Panc1 (cell line): Measurements from ENCODE around the gene MAP3K4. TPM values are rescaled to one million over a fixed set of nuclear protein-coding genes. Genes with fewer than 3 reads are reported as not detected.

Source experiments
- ATAC-seq: fragments of 200-7000 bp; cut with Tn5 transposase; 2 replicates; pipeline ENCODE4 v1.9.1; 2020; ENCODE audit warnings: mild to moderate bottlenecking, moderate library complexity
- BruUV-seq: library from RNA; stranded (reverse); fragments of 400-500 nt; replicated peaks from 2 replicates; lab custom pipeline; 2021; lab: Mats Ljungman, UMichigan
- CTCF ChIA-PET: fragments of 300-600 bp; sonication (Branson Sonifier 250); formaldehyde crosslinking; loops from one replicate; lab custom pipeline; 2022; ENCODE audit warnings: antibody characterized with exemption; lab: Charles Lee
- POLR2A ChIA-PET: fragments of 300-600 bp; sonication (Branson Sonifier 250); formaldehyde crosslinking; loops from one replicate; lab custom pipeline; 2022; ENCODE audit warnings: antibody characterized with exemption; lab: Charles Lee
- DNase-seq: peaks from one replicate; pipeline ENCODE4 v3.0.0-alpha.2; 2010; ENCODE audit warnings: low read depth, low spot score
- H3K27ac ChIP-seq: 2 replicates; pipeline ENCODE4 v1.5.1; 2011; ENCODE audit warnings: mild to moderate bottlenecking, low read length, inconsistent platforms
- H3K27me3 ChIP-seq: fragments of 200-500 bp; sonication (Bioruptor generic); 2 replicates; pipeline ENCODE4 v1.6.0; 2014; ENCODE audit warnings: low read length, inconsistent platforms; ENCODE audit not compliant: control insufficient read depth, insufficient read depth
- H3K36me3 ChIP-seq: fragments of 200-500 bp; sonication (Bioruptor generic); 2 replicates; pipeline ENCODE4 v1.5.1; 2014; ENCODE audit warnings: inconsistent platforms, mild to moderate bottlenecking, low read length, moderate library complexity; ENCODE audit not compliant: control insufficient read depth, insufficient read depth
- H3K4me1 ChIP-seq: 2 replicates; pipeline ENCODE4 v1.5.1; 2011; ENCODE audit warnings: inconsistent platforms, mild to moderate bottlenecking, low read length, moderate library complexity; ENCODE audit not compliant: control insufficient read depth, insufficient read depth
- H3K4me3 ChIP-seq, 2 experiments: 2 replicates each; pipeline ENCODE4 v1.5.1; 2011 to 2012; ENCODE audit warnings: low read depth in 2 of 2, low read length in 2 of 2, mild to moderate bottlenecking in 2 of 2, inconsistent platforms in 1 of 2, moderate library complexity in 1 of 2
- H3K9me3 ChIP-seq: fragments of 200-500 bp; sonication (Bioruptor generic); 2 replicates; pipeline ENCODE4 v1.5.1; 2014; ENCODE audit warnings: low read depth, mild to moderate bottlenecking, inconsistent platforms, low read length, moderate library complexity; ENCODE audit not compliant: control insufficient read depth, insufficient read depth
- POLR2AphosphoS5 ChIP-seq: IDR thresholded peaks from 2 replicates; pipeline ENCODE4 v1.6.1; 2012; ENCODE audit warnings: mild to moderate bottlenecking, low read depth, low read length, moderate library complexity
- SIN3A ChIP-seq: IDR thresholded peaks from 2 replicates; pipeline ENCODE4 v1.6.1; 2012; ENCODE audit warnings: low read depth, mild to moderate bottlenecking, low read length, moderate library complexity, borderline replicate concordance; ENCODE audit not compliant: insufficient read depth
- TCF7L2 ChIP-seq: IDR thresholded peaks from 2 replicates; pipeline ENCODE4 v1.6.1; 2011; ENCODE audit warnings: mild to moderate bottlenecking, low read depth, low read length, inconsistent platforms
- in situ Hi-C: cut with HindIII; loops from 2 replicates; pipeline ENCODE4 v1.10.0; 2016; ENCODE audit warnings: low sequenced_read_pairs, low pct_unique_long_range_greater_than_20kb
- intact Hi-C: fragments of 100-400 bp; cut with micrococcal nuclease; formaldehyde crosslinking; loops from one replicate; pipeline ENCODE4 v1.10.0; 2022; ENCODE audit not compliant: unreplicated experiment
- total RNA-seq: library from RNA; stranded (reverse); gene quantifications from one replicate; pipeline ENCODE4 v1.2.1, GENCODE V29; 2021; ENCODE audit not compliant: unreplicated experiment
- TF ChIP-seq, protein P1 (sequence below), 2 experiments: IDR thresholded peaks; 2 replicates each; pipeline ENCODE4 v1.6.1; 2011 to 2012; ENCODE audit warnings: low read depth in 2 of 2, control low read depth in 1 of 2, low read length in 1 of 2, mild to moderate bottlenecking in 1 of 2, moderate library complexity in 1 of 2; ENCODE audit not compliant: insufficient read depth in 1 of 2
- TF ChIP-seq, protein P2 (sequence below): fragments of 450-650 bp; IDR thresholded peaks from 2 replicates; pipeline ENCODE4 v1.5.1; 2017; ENCODE audit warnings: mild to moderate bottlenecking

MAP3K4 gene
- total RNA-seq, 1 experiment from 2014 or later, result 49.3 TPM

- ChIA-PET CTCF (no interaction called here), POLR2A (no interaction called here)
- TF ChIP-seq SIN3A (no peak), TCF7L2 (no peak), POLR2AphosphoS5 (no peak)
- TF ChIP-seq, protein P1, sequence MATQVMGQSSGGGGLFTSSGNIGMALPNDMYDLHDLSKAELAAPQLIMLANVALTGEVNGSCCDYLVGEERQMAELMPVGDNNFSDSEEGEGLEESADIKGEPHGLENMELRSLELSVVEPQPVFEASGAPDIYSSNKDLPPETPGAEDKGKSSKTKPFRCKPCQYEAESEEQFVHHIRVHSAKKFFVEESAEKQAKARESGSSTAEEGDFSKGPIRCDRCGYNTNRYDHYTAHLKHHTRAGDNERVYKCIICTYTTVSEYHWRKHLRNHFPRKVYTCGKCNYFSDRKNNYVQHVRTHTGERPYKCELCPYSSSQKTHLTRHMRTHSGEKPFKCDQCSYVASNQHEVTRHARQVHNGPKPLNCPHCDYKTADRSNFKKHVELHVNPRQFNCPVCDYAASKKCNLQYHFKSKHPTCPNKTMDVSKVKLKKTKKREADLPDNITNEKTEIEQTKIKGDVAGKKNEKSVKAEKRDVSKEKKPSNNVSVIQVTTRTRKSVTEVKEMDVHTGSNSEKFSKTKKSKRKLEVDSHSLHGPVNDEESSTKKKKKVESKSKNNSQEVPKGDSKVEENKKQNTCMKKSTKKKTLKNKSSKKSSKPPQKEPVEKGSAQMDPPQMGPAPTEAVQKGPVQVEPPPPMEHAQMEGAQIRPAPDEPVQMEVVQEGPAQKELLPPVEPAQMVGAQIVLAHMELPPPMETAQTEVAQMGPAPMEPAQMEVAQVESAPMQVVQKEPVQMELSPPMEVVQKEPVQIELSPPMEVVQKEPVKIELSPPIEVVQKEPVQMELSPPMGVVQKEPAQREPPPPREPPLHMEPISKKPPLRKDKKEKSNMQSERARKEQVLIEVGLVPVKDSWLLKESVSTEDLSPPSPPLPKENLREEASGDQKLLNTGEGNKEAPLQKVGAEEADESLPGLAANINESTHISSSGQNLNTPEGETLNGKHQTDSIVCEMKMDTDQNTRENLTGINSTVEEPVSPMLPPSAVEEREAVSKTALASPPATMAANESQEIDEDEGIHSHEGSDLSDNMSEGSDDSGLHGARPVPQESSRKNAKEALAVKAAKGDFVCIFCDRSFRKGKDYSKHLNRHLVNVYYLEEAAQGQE (IDR thresholded peaks at IDR 0.05; ENCODE audit: insufficient read depth in 1 of 2, low read depth in 2 of 2, low read length in 1 of 2), result no peak
- TF ChIP-seq, protein P2, sequence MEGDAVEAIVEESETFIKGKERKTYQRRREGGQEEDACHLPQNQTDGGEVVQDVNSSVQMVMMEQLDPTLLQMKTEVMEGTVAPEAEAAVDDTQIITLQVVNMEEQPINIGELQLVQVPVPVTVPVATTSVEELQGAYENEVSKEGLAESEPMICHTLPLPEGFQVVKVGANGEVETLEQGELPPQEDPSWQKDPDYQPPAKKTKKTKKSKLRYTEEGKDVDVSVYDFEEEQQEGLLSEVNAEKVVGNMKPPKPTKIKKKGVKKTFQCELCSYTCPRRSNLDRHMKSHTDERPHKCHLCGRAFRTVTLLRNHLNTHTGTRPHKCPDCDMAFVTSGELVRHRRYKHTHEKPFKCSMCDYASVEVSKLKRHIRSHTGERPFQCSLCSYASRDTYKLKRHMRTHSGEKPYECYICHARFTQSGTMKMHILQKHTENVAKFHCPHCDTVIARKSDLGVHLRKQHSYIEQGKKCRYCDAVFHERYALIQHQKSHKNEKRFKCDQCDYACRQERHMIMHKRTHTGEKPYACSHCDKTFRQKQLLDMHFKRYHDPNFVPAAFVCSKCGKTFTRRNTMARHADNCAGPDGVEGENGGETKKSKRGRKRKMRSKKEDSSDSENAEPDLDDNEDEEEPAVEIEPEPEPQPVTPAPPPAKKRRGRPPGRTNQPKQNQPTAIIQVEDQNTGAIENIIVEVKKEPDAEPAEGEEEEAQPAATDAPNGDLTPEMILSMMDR, result no peak
- no peaks in the 10 kb centered on the region for H3K27me3 ChIP-seq
- H3K36me3 ChIP-seq, result peaks cover 2% of the 10 kb centered on the region; the same call in 1 of the 2 replicates
- no peak for DNase-seq
- no peak overlapping the region for H3K27ac ChIP-seq
- H3K9me3 ChIP-seq, result no peaks in the 10 kb centered on the region
- H3K4me1 ChIP-seq, result no peaks in the 10 kb centered on the region
- intact Hi-C loops (no loop called here), in situ Hi-C loops (no loop called here)
- no peak for ATAC-seq
- no peak overlapping the region for H3K4me3 ChIP-seq
- BruUV-seq, result no TSS peak
Measured at GRCh38 chr6:161041274-161041673, 49.7 kb downstream of the MAP3K4 start.

DNA sequence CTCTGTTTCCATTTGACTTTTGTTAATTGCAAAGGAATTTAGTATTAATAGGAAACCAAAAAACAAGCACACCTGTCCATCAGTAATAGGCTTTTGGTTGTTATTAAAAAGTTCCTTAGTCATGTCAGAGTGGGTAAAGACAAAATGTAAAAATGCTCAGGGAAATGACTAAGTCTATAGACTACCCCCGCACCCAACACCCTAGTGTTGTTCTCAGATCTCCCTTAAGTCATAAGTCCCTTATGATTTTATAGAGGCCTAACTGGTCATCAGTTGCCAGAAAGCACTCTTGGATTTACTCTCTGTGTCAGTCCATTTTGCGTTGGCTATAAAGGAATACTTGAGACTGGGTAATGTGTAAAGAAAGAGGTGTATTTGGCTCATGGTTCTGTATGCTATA lies 52.8 kb downstream of the MAP3K4 start:
- Histone ChIP-seq H3K27me3 (no peaks in the 10 kb centered on the region), H3K4me3 (no peak overlapping the region), H3K27ac (no peak overlapping the region), H3K9me3 (no peaks in the 10 kb centered on the region), H3K4me1 (no peaks in the 10 kb centered on the region), H3K36me3 (no peaks in the 10 kb centered on the region)
- BruUV-seq, result no TSS peak
- in situ Hi-C loops, result no loop called here
- no peak for TF ChIP-seq POLR2AphosphoS5
- ATAC-seq (no peak), DNase-seq (no peak)
- ChIA-PET POLR2A (no interaction called here), CTCF (no interaction called here)
- intact Hi-C loops, result no loop called here

DNA sequence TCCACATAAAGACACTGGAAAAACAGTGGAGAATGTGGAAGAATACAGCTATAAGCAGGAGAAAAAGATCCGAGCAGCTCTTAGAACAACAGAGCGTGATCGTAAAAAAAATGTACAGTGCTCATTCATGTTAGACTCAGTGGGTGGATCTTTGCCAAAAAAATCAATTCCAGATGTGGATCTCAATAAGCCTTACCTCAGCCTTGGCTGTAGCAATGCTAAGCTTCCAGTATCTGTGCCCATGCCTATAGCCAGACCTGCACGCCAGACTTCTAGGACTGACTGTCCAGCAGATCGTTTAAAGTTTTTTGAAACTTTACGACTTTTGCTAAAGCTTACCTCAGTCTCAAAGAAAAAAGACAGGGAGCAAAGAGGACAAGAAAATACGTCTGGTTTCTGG lies 57.1 kb downstream of the MAP3K4 start:
- intact Hi-C loops, result no loop called here
- POLR2A ChIA-PET, result no interaction called here
- CTCF ChIA-PET, result no interaction called here

More for the DNA sequence above, 57.1 kb downstream of the MAP3K4 start:
- no peak overlapping the region for H3K27ac ChIP-seq
- in situ Hi-C loops, result no loop called here
- BruUV-seq, result no TSS peak
- TF ChIP-seq POLR2AphosphoS5 (no peak), SIN3A (no peak), TCF7L2 (no peak)
- TF ChIP-seq, protein P2, result no peak
- TF ChIP-seq, protein P1 (IDR thresholded peaks at IDR 0.05; ENCODE audit: insufficient read depth in 1 of 2, low read depth in 2 of 2, low read length in 1 of 2), result no peak
- no peaks in the 10 kb centered on the region for H3K9me3 ChIP-seq
- no peak overlapping the region for H3K4me3 ChIP-seq
- H3K27me3 ChIP-seq, result no peaks in the 10 kb centered on the region
- no peaks in the 10 kb centered on the region for H3K36me3 ChIP-seq
- no peaks in the 10 kb centered on the region for H3K4me1 ChIP-seq
- no peak for DNase-seq
- no peak for ATAC-seq
